GM19193 (cell line): Measurements from ENCODE around the gene FOCAD.

Experiments used
- POLR2A ChIP-seq: IDR thresholded peaks from 4 replicates; pipeline ENCODE4 v1.6.1; 2011; ENCODE audit not compliant: insufficient read depth, insufficient read length; ENCODE audit errors: extremely low read depth

FOCAD gene

DNA sequence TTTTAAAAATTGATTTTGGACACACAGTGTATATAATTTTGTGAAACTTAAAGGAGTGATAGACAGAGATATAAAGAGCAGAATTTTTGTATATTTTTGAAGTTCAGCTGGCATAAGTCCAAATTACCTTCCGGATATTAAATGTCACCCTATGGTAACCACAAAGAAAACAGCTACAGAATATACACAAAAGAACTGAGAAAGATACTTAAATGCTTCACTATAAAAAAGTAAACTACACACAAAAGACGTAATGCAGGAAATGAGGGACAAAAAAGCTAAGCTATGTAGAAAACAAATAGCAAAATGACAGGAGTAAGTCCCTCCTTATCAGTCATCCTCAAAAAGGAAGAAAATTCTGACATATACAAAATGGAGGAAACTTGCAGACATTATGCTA is 318.0 kb downstream of the FOCAD start:
- no peak for TF ChIP-seq POLR2A

DNA sequence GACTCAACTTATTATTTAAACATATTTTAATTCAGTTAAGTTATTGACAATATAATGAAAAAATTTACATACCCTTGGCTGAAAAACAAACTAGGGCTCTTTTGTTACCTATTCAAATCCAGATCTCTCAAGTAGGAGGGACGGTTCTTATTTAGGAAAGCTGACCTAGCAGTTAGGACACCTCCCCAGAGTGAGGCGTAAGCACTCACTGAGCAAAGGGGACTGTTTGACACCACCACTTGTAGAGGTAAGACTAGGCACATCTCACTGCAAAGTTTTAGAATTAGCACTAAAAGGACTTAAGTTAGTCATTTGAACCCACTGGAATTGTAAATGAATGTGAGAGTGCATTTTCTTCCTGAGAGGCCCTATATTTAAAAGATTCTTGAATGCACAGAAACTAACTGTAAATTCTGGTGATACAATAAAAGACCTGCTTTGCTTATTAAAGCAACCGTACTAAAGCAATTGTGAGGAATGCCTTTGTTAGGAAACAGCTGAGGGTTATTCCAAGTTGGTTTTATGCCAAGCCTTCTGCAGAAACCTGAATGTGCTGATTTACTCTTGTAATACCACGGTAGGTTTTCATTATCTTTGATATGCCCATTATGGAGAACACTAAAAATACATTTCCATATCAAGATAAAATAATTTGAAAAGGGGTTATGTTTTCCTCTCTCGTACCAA is 331.2 kb downstream of the FOCAD start:
- no peak for TF ChIP-seq POLR2A

DNA sequence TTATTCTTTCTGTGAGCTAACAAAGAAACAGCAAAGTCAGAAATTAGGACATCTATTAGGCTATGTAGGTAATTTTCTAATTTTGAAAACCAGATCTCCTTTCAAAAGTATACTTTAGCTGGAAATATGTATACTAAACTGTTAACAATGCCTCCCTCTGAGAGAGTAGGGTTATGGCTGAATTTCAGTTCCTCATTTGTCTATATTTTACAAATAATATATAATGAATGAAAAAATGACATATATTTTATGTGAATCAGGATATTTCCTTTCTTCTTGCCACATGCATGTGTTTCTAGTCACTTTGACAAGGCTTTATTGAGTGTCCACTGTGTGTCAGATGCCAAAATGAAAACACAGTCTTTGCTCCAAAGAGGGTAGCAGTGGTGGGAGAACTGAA is 331.9 kb downstream of the FOCAD start:
- no peak for TF ChIP-seq POLR2A

GRCh38 chr9:21016701-21017491 is 332.8 kb downstream of the FOCAD start:
- TF ChIP-seq POLR2A: no peak

DNA sequence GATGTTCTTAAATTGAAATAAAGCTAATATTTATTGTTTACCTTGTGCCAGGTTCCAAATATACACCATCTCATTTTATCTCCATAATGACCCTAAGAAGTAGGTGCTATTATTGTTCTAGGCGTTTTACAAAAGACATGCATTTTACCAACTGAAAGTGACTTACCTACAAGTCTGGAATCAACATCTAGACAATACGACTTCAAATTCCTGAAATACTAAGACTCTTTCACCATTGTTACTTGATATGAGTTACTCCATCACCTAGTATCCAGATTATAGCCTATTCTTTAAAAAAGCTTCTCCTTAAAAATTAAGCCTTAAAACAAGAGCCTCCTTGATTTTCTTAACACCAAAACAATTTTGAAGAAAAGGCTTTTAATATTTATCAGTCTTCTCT is 334.1 kb downstream of the FOCAD start:
- TF ChIP-seq POLR2A: no peak

DNA sequence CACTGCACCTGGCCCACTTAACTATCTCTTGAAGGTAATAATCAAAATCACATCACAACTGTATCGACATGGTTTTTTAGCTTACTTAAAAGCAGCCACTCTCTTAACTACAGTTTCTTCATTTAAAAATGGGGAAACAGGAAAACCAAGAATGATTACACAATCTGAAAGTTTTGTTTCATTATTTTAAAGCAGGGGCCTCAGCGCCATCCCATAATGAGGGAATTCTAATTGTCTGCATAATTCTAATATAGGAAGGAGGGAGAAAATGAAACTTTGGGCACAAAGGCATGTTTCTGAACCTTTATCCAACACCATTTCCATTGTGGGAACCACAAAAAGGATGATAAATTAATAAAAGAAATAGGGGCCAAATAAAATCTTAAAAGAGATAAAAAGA is 339.8 kb downstream of the FOCAD start:
- TF ChIP-seq POLR2A: no peak

- TF ChIP-seq POLR2A: no peak
Observed at GRCh38 chr9:21027295-21027694, 343.2 kb downstream of the FOCAD start.

GRCh38 chr9:21028466-21028865 is 344.4 kb downstream of the FOCAD start:
- no peak for TF ChIP-seq POLR2A

GRCh38 chr9:21029661-21030060 is 345.6 kb downstream of the FOCAD start:
- TF ChIP-seq POLR2A: no peak

DNA sequence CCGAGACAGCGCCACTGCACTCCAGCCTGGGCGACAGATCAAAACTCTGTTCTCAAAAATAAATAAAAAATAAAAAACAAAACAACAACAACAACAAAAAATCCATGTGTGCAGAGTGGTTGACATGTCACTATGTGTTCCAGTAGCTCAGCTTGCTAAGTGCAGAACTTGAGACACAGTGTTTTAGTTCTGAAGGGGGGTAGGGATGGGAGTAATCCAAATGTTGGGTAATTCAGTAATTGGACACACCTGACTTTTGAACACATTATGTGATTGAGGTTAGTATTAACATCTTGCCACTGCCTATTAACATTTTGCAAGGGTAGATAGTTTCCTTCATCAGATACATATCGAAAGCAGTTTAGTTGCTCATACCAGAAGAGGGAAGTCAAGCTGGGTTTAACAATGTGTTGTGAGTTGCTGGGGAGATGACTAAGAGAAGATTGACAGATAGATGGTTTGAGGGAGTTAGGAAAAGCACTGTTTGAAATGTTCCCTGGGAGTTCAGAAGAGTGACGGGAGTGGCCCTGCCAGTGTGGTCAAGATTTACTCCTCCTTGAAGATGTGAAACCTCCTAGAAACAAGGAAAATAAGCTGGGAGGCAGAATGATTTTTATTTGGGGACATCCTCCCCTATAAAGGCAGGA is 346.5 kb downstream of the FOCAD start:
- TF ChIP-seq POLR2A: no peak

GRCh38 chr9:21031091-21031807 is 347.2 kb downstream of the FOCAD start, which contains the start of gene HACD4:
TSS of gene HACD4 (minus strand) at chr9:21031640. CDS start at chr9:21031590, 50 bp downstream.
- peak; percentile 60 for TF ChIP-seq POLR2A

DNA sequence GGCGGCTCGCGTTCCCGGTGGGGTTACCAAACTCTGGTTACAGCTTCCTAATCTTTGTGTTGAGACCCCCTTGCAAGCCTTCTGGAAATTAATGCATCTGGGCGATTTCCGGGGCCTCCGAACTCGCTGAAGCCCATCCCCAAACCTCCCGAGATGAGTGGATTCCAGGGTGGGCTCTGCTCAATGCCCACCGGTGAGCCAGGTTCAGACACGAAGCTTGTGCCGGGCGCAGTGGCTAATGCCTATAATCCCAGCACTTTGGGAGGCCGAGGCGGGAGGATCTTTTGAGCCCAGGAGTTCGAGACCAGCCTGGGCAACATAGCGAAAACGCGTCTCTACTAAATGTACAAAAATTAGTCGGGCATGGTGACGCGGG is 347.7 kb downstream of the FOCAD start:
- no peak for TF ChIP-seq POLR2A

DNA sequence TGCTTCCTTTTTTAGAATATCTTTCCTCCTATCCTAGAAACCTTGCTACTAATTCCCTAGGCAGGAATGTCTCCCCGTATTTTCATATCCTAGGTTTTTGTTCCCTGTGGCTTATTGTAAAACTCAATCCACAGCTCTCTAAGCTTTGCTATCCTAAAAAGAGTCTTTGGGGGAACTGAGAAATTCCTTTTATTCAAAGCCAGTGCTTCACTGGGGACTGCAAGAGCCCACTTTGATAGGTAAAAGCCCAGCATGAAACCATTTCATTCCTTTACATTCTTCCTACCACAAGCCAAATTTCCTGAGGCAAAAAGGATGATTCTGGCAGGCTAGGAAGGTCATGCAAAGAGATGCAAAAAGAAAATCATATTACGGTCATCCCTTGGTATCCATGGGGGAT is 353.2 kb downstream of the FOCAD start:
- no peak for TF ChIP-seq POLR2A

GRCh38 chr9:21039302-21039701 is 355.2 kb downstream of the FOCAD start:
- no peak for TF ChIP-seq POLR2A

DNA sequence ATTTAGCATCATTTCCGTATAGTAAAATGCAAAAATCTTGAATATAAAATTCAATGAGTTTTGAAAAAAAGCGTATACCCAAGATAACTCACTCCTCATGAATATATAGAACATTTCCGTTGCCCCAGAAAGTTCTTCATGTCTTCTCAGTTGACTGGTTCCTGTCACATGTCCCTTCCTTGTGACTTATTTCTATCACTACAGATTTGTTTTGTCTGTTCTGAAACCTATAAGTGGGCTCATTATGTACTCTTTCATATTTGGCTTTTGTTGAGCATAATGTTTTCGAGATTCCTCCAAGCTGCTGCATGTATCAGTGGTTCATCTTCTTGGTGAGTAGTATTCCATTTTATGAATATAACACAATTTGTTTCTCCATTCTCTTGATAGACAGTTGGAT is 358.4 kb downstream of the FOCAD start:
- TF ChIP-seq POLR2A: no peak
